ENCODE results near the gene SCAF1. TPM values are rescaled to one million over a fixed set of nuclear protein-coding genes. Genes with fewer than 3 reads are reported as not detected.
A peak's percentile ranks its signal among the peaks of the same experiment; 100 is the strongest.

SCAF1 gene
- total and polyA plus RNA-seq, 2 of the 13 experiments (the other 11 are each of a cell fraction or from before 2014, with no cell fraction given): 3.3 to 6.1 TPM

GRCh38 chr19:49677231-49677900, 35.4 kb downstream of the SCAF1 start, which contains the start of gene PRMT1 (continued):
- TF ChIP-seq ZNF747 (CRISPR knock-in tag; IDR thresholded peaks at IDR 0.05; ENCODE audit: borderline replicate concordance): peak; percentile 72; the same call in 1 of the 2 replicates
- peak; percentile 52; the same call in 1 of the 2 replicates for TF ChIP-seq MTA1 (CRISPR knock-in tag; IDR thresholded peaks at IDR 0.05; ENCODE audit: borderline replicate concordance)
- peak; percentile 51 for TF ChIP-seq BORCS8-MEF2B (CRISPR knock-in tag; IDR thresholded peaks at IDR 0.05)
- peak; percentile 69; the same call in 1 of the 2 replicates for TF ChIP-seq DZIP1 (CRISPR knock-in tag; IDR thresholded peaks at IDR 0.05)
- TF ChIP-seq, protein P1, sequence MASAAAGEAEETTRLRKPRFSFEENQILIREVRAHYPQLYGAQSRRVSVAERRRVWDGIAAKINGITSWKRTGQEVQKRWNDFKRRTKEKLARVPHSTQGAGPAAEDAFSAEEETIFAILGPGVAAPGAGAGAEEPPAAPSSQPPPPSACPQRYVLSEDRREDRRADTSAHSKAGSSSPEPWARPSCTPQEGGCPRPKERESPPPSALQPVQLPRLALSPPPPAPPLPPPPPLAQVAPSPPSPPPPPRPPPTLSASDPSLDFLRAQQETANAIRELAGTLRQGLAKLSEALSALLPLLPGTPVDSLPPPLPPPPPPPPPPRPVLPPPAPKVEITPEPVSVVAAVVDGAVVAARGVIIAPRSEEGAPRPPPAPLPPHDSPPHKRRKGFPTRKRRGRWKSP (CRISPR knock-in tag; IDR thresholded peaks at IDR 0.05): peak; percentile 23; the same call in 1 of the 2 replicates
- TF ChIP-seq PHF21A (CRISPR knock-in tag; IDR thresholded peaks at IDR 0.05): no peak
- no peak for TF ChIP-seq NKX3-1 (CRISPR knock-in tag; IDR thresholded peaks at IDR 0.05)
- TF ChIP-seq ZNF782 (CRISPR knock-in tag; IDR thresholded peaks at IDR 0.05; ENCODE audit: borderline replicate concordance): no peak
- TF ChIP-seq ZNF746 (CRISPR knock-in tag; IDR thresholded peaks at IDR 0.05): no peak
- no peak for TF ChIP-seq FOXK2 (IDR thresholded peaks at IDR 0.05)
- no peak for TF ChIP-seq CC2D1A (CRISPR knock-in tag; IDR thresholded peaks at IDR 0.05)
- TF ChIP-seq HOXA7 (CRISPR knock-in tag; IDR thresholded peaks at IDR 0.05): no peak
- peak; percentile 81 for TF ChIP-seq ZNF563 (CRISPR knock-in tag; IDR thresholded peaks at IDR 0.05)
- TF ChIP-seq, protein P2, sequence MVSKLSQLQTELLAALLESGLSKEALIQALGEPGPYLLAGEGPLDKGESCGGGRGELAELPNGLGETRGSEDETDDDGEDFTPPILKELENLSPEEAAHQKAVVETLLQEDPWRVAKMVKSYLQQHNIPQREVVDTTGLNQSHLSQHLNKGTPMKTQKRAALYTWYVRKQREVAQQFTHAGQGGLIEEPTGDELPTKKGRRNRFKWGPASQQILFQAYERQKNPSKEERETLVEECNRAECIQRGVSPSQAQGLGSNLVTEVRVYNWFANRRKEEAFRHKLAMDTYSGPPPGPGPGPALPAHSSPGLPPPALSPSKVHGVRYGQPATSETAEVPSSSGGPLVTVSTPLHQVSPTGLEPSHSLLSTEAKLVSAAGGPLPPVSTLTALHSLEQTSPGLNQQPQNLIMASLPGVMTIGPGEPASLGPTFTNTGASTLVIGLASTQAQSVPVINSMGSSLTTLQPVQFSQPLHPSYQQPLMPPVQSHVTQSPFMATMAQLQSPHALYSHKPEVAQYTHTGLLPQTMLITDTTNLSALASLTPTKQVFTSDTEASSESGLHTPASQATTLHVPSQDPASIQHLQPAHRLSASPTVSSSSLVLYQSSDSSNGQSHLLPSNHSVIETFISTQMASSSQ (IDR thresholded peaks at IDR 0.05; ENCODE audit: low read depth): no peak
- TF ChIP-seq, protein P2 (CRISPR knock-in tag; IDR thresholded peaks at IDR 0.05; ENCODE audit: borderline replicate concordance): peak; percentile 46; the same call in 1 of the 2 replicates
- TF ChIP-seq KDM1A (CRISPR knock-in tag; IDR thresholded peaks at IDR 0.05): no peak
- no peak for TF ChIP-seq MLX (CRISPR knock-in tag; IDR thresholded peaks at IDR 0.05)
- peak; percentile 95 for TF ChIP-seq SRSF1 (optimal IDR thresholded peaks at IDR 0.05; ENCODE audit: low read depth, low read length)
- TF ChIP-seq, protein P3, sequence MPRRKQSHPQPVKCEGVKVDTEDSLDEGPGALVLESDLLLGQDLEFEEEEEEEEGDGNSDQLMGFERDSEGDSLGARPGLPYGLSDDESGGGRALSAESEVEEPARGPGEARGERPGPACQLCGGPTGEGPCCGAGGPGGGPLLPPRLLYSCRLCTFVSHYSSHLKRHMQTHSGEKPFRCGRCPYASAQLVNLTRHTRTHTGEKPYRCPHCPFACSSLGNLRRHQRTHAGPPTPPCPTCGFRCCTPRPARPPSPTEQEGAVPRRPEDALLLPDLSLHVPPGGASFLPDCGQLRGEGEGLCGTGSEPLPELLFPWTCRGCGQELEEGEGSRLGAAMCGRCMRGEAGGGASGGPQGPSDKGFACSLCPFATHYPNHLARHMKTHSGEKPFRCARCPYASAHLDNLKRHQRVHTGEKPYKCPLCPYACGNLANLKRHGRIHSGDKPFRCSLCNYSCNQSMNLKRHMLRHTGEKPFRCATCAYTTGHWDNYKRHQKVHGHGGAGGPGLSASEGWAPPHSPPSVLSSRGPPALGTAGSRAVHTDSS (CRISPR knock-in tag; conservative IDR thresholded peaks at IDR 0.05): no peak
- 0 out of 2 replicates have a peak, but pooled peaks have one; percentile 83 for TF ChIP-seq ZNF724P (CRISPR knock-in tag; IDR thresholded peaks at IDR 0.05; ENCODE audit: borderline replicate concordance)
- no peak for TF ChIP-seq HHEX (CRISPR knock-in tag; IDR thresholded peaks at IDR 0.05)

Data from HepG2 (cell line).